ENCODE data around the gene ANKRD50.

ANKRD50 gene

GRCh38 chr4:124641715-124642381 is 70.7 kb downstream of the ANKRD50 start:
- DNase-seq (ENCODE audit: low read depth, low spot score), result peak; percentile 87
- peak overlapping the region; percentile 65 for H3K27ac ChIP-seq

DNA sequence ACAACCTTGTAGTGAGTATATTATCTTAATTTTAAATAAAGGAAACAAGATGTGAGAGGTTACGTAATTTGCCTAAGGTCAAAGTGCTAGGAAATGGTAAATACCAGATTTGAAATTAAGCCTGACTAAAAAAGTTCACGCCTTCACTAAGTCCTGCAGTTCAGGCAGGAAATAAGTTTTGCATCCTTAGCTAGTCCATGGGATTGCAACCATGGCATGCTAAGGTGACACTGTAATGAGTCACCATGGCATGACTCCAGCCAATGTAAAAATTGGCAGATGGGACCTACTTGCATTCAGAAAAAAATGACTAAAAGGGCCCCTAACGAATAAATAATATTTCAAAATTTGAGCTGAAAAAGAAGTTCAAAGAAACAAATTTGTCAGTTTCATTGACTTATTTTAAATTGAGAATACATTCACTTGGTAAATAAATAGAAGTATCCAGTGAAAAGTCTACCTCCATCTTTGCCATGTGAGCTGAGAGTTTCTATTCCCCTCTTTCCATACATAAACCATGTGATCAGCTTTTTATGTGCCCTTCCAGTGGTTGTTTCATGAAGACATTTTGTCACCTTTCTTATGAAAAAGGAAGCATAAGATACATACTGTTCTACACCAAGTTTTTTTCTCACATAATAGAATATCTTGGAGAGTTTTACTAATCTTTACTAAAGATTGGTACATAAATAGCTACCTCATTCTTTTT is 72.4 kb downstream of the ANKRD50 start:
- peak; percentile 55 for DNase-seq (ENCODE audit: low read depth, low spot score)
- peak overlapping the region; percentile 42 for H3K27ac ChIP-seq

DNA sequence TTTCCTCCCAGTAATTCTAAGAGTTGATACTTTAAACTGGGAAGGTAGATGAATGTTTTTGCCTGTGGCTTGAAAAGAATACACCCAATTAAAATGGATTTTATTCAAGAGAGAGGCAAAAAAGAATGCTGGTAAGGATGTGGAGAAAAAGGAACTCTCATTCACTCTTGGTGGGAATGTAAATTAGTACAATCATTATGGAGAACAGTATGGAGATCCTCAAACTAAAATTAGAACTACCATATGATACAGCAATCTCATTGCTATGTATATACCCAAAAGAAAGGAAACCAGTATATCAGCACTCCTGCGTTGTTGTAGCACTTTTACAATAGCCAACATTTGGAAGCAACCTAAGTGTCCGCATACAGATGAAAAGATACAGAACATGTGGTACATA is 75.2 kb downstream of the ANKRD50 start:
- H3K27ac ChIP-seq, result no peak overlapping the region
- no peak for DNase-seq (ENCODE audit: low read depth, low spot score)

DNA sequence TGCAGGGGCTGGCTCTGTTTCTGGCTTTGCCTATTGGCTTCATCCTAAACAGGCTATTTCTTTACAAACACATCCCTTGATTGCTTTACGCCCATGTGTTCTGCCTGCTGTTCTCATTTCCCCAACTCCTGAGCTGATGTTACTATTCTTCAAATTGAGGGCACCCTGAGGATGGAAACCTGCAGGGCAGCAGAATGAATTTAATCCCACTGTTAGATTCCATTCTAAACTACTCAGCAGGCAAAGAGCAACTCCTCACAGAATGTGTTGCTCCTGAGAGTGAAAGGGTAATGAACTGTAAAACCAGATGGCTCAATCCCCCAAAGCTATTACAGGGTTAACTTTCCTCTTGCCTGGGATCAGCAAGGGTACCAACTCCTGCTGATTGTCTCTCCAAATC is 75.7 kb downstream of the ANKRD50 start:
- no peak for DNase-seq (ENCODE audit: low read depth, low spot score)
- no peak overlapping the region for H3K27ac ChIP-seq

GRCh38 chr4:124635331-124635730 is 77.2 kb downstream of the ANKRD50 start:
- DNase-seq (ENCODE audit: low read depth, low spot score), result no peak
- H3K27ac ChIP-seq, result no peak overlapping the region

DNA sequence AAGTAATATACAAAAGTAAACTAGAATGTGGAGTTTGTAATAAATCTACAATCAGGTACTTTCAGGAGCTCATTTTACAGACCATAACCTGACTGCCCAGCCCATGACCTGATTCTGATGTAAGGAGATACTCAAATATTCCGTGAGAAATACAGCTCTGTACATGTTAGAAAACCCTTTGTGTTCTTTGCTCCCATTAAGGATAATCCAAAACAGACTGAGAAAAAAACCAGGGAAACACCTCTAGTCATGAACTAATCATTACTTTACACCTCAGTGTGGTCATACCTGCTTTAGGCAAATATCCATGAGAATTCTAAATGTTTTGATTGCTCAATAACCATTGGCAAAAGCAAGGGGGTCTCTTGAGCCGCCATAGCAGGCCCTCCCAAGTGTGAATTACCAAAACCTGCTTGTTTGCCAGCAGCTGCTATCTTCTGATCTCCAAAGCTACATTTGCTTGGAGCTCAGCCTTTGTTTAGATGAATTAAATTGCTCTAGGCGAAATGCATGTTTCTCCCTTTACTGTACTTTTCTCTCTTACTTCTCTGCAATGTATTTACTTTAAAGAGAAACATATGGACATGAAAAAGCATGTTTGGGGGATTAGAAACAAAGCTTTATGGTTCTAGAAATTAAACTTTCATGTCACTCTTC is 79.1 kb downstream of the ANKRD50 start:
- no peak for DNase-seq (ENCODE audit: low read depth, low spot score)
- peak overlapping the region; percentile 28 for H3K27ac ChIP-seq

DNA sequence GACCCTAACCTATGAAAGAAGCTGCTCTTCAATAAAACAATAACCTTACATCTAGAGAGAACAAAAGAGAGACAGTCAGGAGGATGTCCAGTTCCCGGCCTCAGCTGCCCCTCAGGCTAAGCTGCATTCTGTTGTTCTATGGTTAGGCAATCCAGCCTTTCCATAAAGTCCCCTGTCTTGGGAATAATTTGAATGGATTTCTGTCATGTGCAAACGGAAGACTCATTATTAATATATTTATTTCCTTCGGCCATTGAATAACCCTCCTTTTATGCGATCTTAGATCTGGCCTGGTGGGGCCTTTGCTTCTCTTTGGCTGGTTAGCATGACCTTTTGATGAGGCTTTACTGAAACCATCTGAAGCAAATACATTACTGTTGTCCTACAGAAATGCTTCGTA is 80.1 kb downstream of the ANKRD50 start:
- peak overlapping the region; percentile 67 for H3K27ac ChIP-seq
- no peak for DNase-seq (ENCODE audit: low read depth, low spot score)

GRCh38 chr4:124631760-124632159 is 80.8 kb downstream of the ANKRD50 start:
- peak overlapping the region; percentile 67 for H3K27ac ChIP-seq
- DNase-seq (ENCODE audit: low read depth, low spot score), result peak; percentile 89

DNA sequence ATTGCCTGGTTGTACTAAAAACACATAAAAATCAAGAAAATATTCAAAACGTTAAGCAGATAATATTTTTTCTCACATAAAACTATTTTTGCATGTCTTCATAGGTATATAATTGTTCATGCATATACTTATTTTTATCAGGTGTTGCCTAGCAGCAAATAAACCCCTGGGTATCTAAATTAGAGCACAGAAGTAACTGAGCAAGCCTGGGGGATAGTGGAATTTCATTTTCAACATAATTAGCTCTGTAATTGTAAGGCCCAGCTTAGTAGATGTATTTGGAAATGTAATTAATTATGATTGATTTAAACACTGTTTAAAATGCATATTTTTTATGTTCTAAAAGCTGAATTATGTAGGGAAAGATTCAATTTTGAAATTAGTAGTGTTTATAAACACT is 82.9 kb downstream of the ANKRD50 start:
- no peak for DNase-seq (ENCODE audit: low read depth, low spot score)
- H3K27ac ChIP-seq, result no peak overlapping the region
